SH-SY5Y (cell line): ENCODE measurements around the gene RBFOX2.

Experiments
- GATA2 ChIP-seq: IDR thresholded peaks from 2 replicates; pipeline ENCODE4 v1.6.1; 2011; ENCODE audit warnings: mild to moderate bottlenecking, low read depth, low read length
- GATA3 ChIP-seq: IDR thresholded peaks from 2 replicates; pipeline ENCODE4 v1.6.1; 2011; ENCODE audit warnings: low read depth, mild to moderate bottlenecking, low read length, moderate library complexity

DNA sequence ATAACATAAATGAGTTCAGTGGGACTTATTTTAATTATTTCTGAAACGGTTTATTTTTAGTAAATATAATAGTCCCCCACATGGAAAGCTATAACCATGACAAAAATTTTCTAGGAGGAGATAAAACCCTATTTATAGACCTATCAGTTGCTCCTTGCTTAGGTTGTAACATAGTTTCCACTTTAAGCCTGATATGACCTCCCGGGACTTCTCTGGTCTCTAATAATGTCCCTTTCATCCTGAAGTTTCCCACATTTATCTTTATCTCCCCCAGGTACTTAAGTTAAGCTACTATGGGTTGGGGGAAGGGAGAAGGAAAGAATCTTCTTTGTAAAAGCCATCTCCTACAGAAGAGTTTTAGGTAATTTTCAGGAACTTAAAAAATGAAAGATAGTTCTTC, 117.7 kb downstream of the RBFOX2 start:
- TF ChIP-seq GATA2 (no peak), GATA3 (no peak)
